Heart left ventricle (tissue), 13 donors: ENCODE measurements around the gene SPECC1L.

Source experiments
- CTCF ChIP-seq, 12 donors: fragments of 200-600 bp; sonication (generic) in 4 of 12; IDR thresholded peaks; one replicate each; pipeline versions ENCODE4 v1.5.0 to v1.8.0; 2018 to 2022; ENCODE audit warnings: antibody characterized with exemption in 12 of 12, mild to moderate bottlenecking in 5 of 12
- POLR2A ChIP-seq, 2 donors: fragments of 450-650 bp; IDR thresholded peaks; one replicate each; pipeline ENCODE4 v1.6.1; 2017; ENCODE audit warnings: antibody characterized with exemption in 2 of 2, mild to moderate bottlenecking in 2 of 2, moderate library complexity in 2 of 2
- donor health status: ischemic (EF 13 %, LVEDD 7.1; RV severe dilation, severe dysfunction).
- donor health status: DM: no; HTN: yes; CAD: no.
- donor health status: DM: no; HTN: no; CAD: no.
- donor health status: ischemic (EF 25% LVEDD 6.9; RV normal size, moderate dysfunction).
- donor health status: ischemic (EF 25% LVEDD 5.7; RV mildly dilated, moderate dysfunction).
- donor health status: ischemic (EF 35%, LVEDD 5.7; RV mildly dilated, moderate dysfunction).
- donor health status: nonischemic (EF 11% LVEDD 7.7; RV severe dilation, severe dysfunction).
- donor health status: DM: yes; HTN: yes; CAD: no.
- donor health status: PGD.
- donor health status: ischemic (EF 29% LVEDD 5.4; RV normal size, mild dysfunction).
- donor health status: nonischemic (EF 23%, LVEDD 6.1; RV moderate dilation, normal function).

DNA sequence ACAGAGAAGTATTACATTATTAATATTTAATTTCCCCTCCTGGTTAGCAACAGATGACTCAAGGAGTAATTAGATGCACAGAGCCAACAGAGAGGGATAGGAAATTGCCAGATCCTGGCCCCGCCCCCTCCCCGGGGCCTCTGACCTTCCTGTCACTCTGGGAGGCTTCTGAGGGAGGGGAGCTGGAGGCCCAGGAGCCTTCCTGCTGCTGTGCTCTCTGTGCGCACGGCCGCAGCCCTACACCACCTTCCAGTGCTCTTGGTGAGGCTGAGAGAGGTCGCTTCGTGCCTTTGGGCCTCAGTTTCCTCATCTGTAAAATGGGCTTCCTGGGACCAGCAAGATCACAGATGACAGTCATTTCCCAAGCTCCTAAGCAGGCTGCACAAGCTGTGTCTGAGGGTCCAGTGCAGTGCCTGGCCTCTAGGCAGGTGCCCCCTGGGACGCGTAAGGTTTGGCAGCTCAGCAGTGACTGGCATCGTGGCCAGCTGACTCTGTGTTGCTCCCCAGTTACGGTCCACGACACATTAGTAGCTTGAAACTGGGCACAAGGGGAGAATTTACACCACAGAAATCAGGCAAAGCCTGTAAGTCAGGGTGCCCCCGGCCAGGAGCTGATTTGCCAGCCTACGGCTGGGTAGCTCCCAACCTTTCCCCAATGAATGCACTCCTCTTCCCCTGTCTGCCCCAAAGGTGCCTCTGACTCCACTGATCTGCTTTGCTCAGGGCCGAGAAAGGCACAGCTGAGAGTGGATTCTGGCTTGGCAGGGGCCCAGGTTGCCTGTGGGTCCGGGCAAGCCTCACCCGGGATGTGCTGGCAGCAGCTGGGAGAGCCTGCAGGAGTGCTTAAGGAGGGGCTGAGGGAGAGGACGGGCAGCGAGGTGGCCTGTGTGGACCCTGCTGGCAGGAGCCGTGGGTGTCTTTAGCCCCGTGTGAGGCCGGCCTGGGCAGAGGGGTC, 159.1 kb downstream of the SPECC1L start:
- no peak for TF ChIP-seq CTCF (IDR thresholded peaks at IDR 0.05)
- no peak for TF ChIP-seq POLR2A (IDR thresholded peaks at IDR 0.05)
